NB4 (cell line): ENCODE measurements around the gene CDKAL1.

Experiments used
- POLR2A ChIP-seq: IDR thresholded peaks from 2 replicates; pipeline ENCODE4 v1.6.1; 2011; ENCODE audit warnings: mild to moderate bottlenecking; ENCODE audit not compliant: insufficient read length; ENCODE audit errors: extremely low read depth
- TF ChIP-seq, protein P1 (sequence below): IDR thresholded peaks from one replicate; pipeline ENCODE4 v1.5.1; 2012; ENCODE audit warnings: low read depth, low read length
- TF ChIP-seq, protein P2 (sequence below): IDR thresholded peaks from 2 replicates; pipeline ENCODE4 v1.6.1; 2011; ENCODE audit warnings: low read depth, low read length

GRCh38 chr6:20965915-20966314 is 431.7 kb downstream of the CDKAL1 start:
- TF ChIP-seq, protein P1, sequence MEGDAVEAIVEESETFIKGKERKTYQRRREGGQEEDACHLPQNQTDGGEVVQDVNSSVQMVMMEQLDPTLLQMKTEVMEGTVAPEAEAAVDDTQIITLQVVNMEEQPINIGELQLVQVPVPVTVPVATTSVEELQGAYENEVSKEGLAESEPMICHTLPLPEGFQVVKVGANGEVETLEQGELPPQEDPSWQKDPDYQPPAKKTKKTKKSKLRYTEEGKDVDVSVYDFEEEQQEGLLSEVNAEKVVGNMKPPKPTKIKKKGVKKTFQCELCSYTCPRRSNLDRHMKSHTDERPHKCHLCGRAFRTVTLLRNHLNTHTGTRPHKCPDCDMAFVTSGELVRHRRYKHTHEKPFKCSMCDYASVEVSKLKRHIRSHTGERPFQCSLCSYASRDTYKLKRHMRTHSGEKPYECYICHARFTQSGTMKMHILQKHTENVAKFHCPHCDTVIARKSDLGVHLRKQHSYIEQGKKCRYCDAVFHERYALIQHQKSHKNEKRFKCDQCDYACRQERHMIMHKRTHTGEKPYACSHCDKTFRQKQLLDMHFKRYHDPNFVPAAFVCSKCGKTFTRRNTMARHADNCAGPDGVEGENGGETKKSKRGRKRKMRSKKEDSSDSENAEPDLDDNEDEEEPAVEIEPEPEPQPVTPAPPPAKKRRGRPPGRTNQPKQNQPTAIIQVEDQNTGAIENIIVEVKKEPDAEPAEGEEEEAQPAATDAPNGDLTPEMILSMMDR = no peak
- TF ChIP-seq, protein P2, sequence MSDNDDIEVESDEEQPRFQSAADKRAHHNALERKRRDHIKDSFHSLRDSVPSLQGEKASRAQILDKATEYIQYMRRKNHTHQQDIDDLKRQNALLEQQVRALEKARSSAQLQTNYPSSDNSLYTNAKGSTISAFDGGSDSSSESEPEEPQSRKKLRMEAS = no peak
- no peak for TF ChIP-seq POLR2A
